ENCODE results near the gene FAM13A. TPM values are rescaled to one million over a fixed set of nuclear protein-coding genes. Genes with fewer than 3 reads are reported as not detected.

The FAM13A gene
- total RNA-seq, 1 experiment from 2014 or later, result 26.7 TPM

- POLR2A ChIA-PET (ENCODE audit: unreplicated experiment), result no interaction called here
- no peak for DNase-seq
- peaks cover 3% of the 10 kb centered on the region; the same call in 1 of the 2 replicates for H3K9me3 ChIP-seq (ENCODE audit: insufficient read depth, low read depth)
- no TSS peak for BruUV-seq (replicated peaks)
- no peaks in the 10 kb centered on the region for H3K27me3 ChIP-seq (ENCODE audit: insufficient read depth, low read depth)
- no peaks in the 10 kb centered on the region for H3F3A ChIP-seq (ENCODE audit: insufficient read depth, low read depth)
- no peak overlapping the region for H3K4me2 ChIP-seq
- TF ChIP-seq CTCF (conservative IDR thresholded peaks at IDR 0.05), result no peak
- no peak for TF ChIP-seq EZH2 (IDR thresholded peaks at IDR 0.05; ENCODE audit: low read depth)
- H3K27ac ChIP-seq, result no peak overlapping the region
- intact Hi-C loops (cut with micrococcal nuclease; ENCODE audit: unreplicated experiment), result no loop called here
- H4K20me1 ChIP-seq (ENCODE audit: insufficient read depth), result no peaks in the 10 kb centered on the region
- no peak overlapping the region for H2AFZ ChIP-seq
- CTCF ChIA-PET, result no interaction called here
- no peaks in the 10 kb centered on the region for H3K9me2 ChIP-seq (ENCODE audit: insufficient read depth)
- no peaks in the 10 kb centered on the region for H3K79me2 ChIP-seq (ENCODE audit: low read depth)
- H3K4me3 ChIP-seq, result no peak overlapping the region
- no peaks in the 10 kb centered on the region for H3K4me1 ChIP-seq (replicated peaks; ENCODE audit: insufficient read depth)
- H3K36me3 ChIP-seq (ENCODE audit: low read depth), result no peaks in the 10 kb centered on the region; the same call in 1 of the 2 replicates
These were observed 336.2 kb downstream of the FAM13A start for GRCh38 chr4:88720451-88721428.

GRCh38 chr4:88719381-88719780, 337.6 kb downstream of the FAM13A start:
- BruUV-seq (replicated peaks), result no TSS peak
- Histone ChIP-seq H3K4me3 (no peak overlapping the region), H3F3A (ENCODE audit: insufficient read depth, low read depth) (no peaks in the 10 kb centered on the region), H3K27ac (no peak overlapping the region), H3K4me1 (replicated peaks; ENCODE audit: insufficient read depth) (no peaks in the 10 kb centered on the region), H3K4me2 (no peak overlapping the region), H3K79me2 (ENCODE audit: low read depth) (no peaks in the 10 kb centered on the region), H3K36me3 (ENCODE audit: low read depth) (no peaks in the 10 kb centered on the region; the same call in 1 of the 2 replicates), H3K27me3 (ENCODE audit: insufficient read depth, low read depth) (no peaks in the 10 kb centered on the region), H4K20me1 (ENCODE audit: insufficient read depth) (no peaks in the 10 kb centered on the region), H2AFZ (no peak overlapping the region), H3K9me2 (ENCODE audit: insufficient read depth) (no peaks in the 10 kb centered on the region), H3K9me3 (ENCODE audit: insufficient read depth, low read depth) (peaks cover 3% of the 10 kb centered on the region; the same call in 1 of the 2 replicates)
- intact Hi-C loops (cut with micrococcal nuclease; ENCODE audit: unreplicated experiment), result no loop called here
- ChIA-PET POLR2A (ENCODE audit: unreplicated experiment) (no interaction called here), CTCF (no interaction called here)
- TF ChIP-seq CTCF (conservative IDR thresholded peaks at IDR 0.05) (no peak), EZH2 (IDR thresholded peaks at IDR 0.05; ENCODE audit: low read depth) (no peak)
- no peak for DNase-seq

GRCh38 chr4:88718098-88718497, 338.9 kb downstream of the FAM13A start:
- Histone ChIP-seq H3K27me3 (ENCODE audit: insufficient read depth, low read depth) (no peaks in the 10 kb centered on the region), H3K9me3 (ENCODE audit: insufficient read depth, low read depth) (peaks cover 3% of the 10 kb centered on the region; the same call in 1 of the 2 replicates), H3K4me2 (no peak overlapping the region), H3K79me2 (ENCODE audit: low read depth) (no peaks in the 10 kb centered on the region), H3K4me1 (replicated peaks; ENCODE audit: insufficient read depth) (no peaks in the 10 kb centered on the region), H3K27ac (no peak overlapping the region), H3K9me2 (ENCODE audit: insufficient read depth) (no peaks in the 10 kb centered on the region), H3K36me3 (ENCODE audit: low read depth) (no peaks in the 10 kb centered on the region; the same call in 1 of the 2 replicates), H3F3A (ENCODE audit: insufficient read depth, low read depth) (no peaks in the 10 kb centered on the region), H3K4me3 (no peak overlapping the region), H2AFZ (no peak overlapping the region), H4K20me1 (ENCODE audit: insufficient read depth) (no peaks in the 10 kb centered on the region)
- intact Hi-C loops (cut with micrococcal nuclease; ENCODE audit: unreplicated experiment), result no loop called here
- ChIA-PET CTCF (no interaction called here), POLR2A (ENCODE audit: unreplicated experiment) (no interaction called here)
- no peak for TF ChIP-seq EZH2 (IDR thresholded peaks at IDR 0.05; ENCODE audit: low read depth)
- no peak for TF ChIP-seq CTCF (conservative IDR thresholded peaks at IDR 0.05)
- BruUV-seq (replicated peaks), result no TSS peak
- no peak for DNase-seq

All from PC-9 (cell line).